GM19397 (cell line): ENCODE data around the gene KISS1R.
"Not testable (repeated sequence)": the region's sequence is repeated elsewhere in the genome, so short reads cannot be mapped to it uniquely, and the experiment has no call there.

Experiments
- ATAC-seq: cut with Tn5 transposase; IDR thresholded peaks from one replicate; pipeline ENCODE4 v1.9.1; 2021; ENCODE audit warnings: mild to moderate bottlenecking, moderate library complexity; ENCODE audit not compliant: unreplicated experiment

KISS1R gene

DNA sequence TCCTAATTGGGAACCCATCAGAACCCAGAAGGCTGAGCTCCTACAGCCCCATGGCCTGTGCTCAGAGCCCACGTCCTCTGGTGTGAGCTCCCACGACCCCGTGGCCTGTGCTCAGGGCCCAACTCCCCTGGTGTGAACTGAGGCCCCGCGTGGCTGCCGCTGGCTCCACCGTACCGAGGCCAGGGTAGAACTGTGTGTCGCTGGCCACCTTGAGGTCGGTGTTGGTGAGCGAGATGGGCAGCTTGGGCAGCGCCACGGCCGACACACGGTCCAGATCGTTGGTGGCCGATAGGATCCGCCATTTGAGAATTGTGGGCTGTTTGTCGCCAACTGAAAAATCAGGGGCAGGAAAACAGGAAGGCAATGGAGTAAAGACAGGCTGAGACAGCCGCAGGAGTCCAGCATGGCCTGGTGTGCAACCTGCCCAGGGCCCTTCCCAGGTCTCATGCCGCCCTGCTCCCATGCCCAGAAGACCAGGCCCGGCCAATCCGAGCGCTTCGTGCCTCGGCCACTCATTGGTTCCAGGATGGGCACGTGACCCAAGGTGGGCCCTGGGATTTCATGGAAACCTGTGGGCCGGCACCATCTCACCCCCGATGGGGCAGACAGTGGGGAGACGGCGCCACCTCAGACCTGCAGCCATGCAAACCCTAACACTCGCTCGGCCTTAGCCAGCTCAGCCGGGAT lies 35.6 kb upstream of the KISS1R start:
- no peak for ATAC-seq

DNA sequence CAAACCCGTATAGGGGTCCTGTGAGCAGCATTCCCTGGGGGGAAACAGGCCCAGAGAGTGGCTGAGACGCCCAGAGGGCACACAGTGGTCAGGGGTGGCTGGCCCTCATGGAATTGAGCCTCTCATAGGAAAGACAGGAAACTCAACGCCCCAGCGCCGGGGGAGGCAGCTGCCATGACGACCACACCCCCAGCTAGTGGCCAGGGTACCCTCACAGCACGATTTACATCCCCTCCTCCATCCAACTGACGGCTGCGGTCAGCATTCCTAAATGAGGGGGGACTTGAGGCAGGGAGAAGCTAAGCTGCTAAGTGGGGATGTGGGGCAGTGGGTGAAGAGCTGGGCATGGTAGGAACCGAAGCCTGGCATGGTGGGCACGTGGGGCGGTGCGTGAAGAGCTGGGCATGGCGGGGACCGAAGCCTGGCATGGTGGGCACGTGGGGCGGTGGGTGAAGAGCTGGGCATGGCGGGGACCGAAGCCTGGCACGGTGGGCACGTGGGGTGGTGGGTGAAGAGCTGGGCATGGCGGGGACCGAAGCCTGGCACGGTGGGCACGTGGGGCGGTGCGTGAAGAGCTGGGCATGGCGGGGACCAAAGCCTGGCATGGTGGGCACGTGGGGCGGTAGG lies 34.1 kb upstream of the KISS1R start:
- no peak for ATAC-seq

DNA sequence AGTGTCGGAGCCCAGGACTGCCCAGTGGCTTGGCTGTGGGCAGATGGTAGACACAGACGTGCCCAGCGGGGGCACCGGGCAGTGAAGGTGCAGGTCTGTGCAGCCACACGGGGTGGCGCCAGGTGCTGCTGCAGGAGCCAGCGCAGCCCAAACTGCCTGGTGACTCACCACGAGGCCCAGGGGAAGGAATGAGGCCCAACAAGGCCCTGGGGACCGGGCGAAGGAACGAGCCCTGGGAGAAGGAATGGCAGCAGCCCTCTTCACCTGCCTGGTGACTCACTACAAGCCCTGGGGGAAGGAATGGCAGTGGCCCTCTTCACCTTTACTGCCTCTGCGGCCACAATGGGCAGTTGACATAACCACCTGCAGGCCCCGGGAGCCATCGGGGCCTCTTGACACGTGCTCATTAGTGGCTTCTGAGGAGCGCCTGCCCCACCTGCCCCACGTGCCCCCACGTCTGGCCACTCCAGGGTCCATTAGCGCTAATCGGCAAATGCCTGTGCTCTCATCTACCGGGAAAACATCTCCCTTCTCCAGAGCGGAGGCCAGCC lies 33.4 kb upstream of the KISS1R start:
- ATAC-seq: no peak

GRCh38 chr19:884420-885211 lies 32.5 kb upstream of the KISS1R start:
- ATAC-seq: no peak

DNA sequence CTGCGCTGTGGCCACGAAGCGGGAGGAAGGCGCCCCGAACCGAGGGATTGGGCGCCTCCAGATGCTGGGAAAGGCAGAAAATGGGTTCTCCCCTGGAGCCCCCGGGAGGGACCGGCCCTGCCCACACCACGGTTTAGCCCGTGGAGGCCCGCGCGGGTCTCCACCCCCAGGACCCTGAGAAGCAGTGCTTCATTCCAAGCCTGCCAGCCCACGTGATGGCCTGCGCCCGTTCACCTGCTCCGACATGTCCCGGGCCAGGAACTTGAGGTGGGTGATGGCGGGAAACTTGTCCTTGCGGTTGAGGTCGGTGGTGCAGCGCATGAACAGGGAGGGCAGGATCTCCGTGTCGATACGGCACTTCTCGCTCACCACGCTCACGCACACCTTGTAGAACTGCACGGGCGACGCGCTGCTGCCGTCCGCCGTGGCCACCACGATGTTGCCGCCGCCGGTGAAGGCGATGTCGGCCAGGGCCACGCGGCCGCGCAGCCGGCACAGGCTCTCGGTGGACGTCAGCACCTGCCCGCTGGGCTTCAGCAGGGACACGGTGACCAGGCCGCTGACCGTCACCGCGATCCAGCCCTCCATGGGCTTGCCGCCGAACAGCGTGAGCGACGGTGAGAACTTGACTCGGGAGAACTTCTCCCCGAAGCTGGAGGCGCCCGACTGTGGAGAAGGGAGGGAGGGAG lies 31.5 kb upstream of the KISS1R start:
- ATAC-seq: no peak

- no peak for ATAC-seq
These were observed 30.1 kb upstream of the KISS1R start for GRCh38 chr19:887072-887471.

- ATAC-seq: no peak
These were observed 29.5 kb upstream of the KISS1R start for GRCh38 chr19:887599-887998.

- ATAC-seq: no peak
These were observed 28.4 kb upstream of the KISS1R start for GRCh38 chr19:888581-889385.

GRCh38 chr19:889662-890295 lies 27.4 kb upstream of the KISS1R start:
- no peak for ATAC-seq

- ATAC-seq: no peak
These were observed 26.3 kb upstream of the KISS1R start for GRCh38 chr19:890831-891230.

GRCh38 chr19:891421-892200 lies 25.5 kb upstream of the KISS1R start:
- ATAC-seq: not testable (repeated sequence)

GRCh38 chr19:892243-892893 lies 24.8 kb upstream of the KISS1R start:
- ATAC-seq: no peak

GRCh38 chr19:892894-893689 lies 24.0 kb upstream of the KISS1R start, which contains the start of the genes MED16 and RNU6-9:
TSS of gene MED16 (minus strand) at chr19:893187. CDS start at chr19:891131, 2,056 bp downstream.
TSS of gene RNU6-9 (plus strand) at chr19:893484.
- ATAC-seq: peak; percentile 81

GRCh38 chr19:896434-896833 lies 20.7 kb upstream of the KISS1R start:
- no peak for ATAC-seq

DNA sequence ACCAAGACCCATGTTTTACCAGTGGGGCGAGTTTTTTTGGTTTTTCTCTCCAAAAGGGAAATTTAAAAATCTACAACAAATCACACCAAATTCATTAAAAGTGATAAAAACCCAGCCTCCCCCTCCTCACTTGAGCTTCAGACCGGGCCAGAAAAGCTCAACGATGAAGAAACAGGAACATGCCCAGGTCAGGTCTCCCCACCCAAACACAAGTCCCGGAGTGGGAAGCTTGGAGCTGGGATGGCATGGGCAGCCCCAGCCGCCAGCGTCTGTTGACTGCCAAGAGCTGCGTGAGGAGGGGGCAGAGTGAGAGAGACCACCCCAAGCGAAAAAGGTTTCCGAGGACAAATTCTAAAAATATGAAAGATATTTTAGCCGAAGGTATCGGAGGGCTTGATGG lies 20.1 kb upstream of the KISS1R start:
- no peak for ATAC-seq

- ATAC-seq: no peak
These were observed 19.6 kb upstream of the KISS1R start for GRCh38 chr19:897442-898039.

DNA sequence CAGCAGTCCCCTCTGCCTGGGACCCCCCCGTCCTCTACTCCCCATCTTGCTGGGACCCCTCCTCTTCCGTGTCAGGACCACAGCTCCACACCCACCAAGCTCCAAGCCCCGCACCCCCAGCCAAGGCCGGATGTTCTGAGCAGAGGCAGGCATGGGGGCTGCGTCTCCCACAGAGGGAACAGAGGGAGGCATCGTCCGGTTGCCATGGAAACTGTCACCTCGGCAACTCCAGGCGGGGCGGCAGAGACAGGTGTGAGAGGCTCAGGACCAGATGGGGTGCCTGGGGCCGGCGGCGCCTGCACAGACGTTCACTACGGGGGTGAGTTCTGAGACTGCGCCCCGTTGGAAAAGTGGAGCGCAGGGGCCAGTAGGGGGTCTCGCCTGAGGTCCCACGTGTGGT lies 18.5 kb upstream of the KISS1R start:
- ATAC-seq: no peak
